GM18526 (cell line): ENCODE results near the gene RNPS1.

Source experiments
- POLR2A ChIP-seq: IDR thresholded peaks from 3 replicates; pipeline ENCODE4 v1.6.1; 2011; ENCODE audit not compliant: insufficient read length; ENCODE audit errors: extremely low read depth

RNPS1 gene

DNA sequence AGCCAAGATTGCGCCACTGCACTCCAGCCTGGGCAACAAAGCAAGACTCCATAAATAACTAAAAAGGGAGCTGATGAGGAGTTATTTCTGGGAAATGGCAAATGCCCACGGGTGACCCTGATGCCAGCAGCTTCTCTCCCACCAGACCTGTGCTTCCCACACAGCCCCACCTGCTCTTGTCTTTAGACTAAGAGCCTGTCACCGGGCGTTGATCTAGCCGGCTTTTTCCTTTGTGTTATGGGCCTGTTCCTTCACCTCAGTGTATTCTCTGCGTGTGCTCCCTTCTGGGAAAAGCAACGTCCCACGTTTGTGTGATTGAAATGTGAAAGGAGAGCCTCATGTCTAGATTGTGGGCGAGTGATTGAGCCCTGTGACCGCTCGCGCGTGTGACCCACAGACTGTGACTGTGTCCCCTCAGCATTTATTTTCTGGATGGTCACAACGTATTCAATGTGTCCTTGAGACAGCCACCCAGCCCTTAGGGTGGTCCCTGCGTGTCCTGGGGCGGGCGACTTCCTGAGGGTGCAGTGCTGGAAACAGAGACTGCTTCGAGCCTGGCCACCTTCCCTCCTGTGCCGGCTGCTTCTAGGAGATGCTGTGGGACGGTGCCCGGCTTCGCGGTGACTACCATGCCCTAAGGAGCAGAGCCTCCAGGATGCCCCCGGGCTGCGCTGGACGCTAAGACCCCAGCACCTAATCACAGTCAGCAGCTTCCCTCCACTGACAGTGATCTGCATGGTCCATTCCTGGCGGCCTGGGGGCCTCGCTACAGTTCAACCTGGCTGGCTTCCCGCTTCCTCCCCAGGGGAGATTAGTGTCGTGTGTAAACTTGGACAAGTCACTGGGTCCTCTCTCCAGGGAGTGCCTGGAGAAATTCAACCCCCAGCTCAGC lies 7.8 kb upstream of the RNPS1 start:
- TF ChIP-seq POLR2A, result no peak

DNA sequence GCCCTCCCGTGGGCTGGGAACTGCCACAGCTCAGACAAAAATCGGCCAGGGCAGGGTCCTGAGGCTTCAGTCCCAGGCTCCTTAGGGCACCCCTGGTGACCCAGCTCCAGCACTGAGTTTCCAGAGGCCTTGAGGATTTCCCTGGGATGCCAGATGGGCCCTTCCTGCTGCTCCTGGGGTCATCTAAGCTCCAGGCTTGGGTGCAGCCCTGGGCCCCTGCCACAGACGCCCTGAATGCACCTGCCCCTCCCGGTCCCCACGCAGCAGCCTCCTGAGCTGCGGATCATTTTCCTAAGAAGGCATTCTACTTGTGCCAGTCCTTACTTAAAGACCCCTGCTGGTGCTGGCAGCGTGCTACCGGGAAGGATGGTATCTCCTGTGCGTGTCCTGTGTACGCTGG lies 6.0 kb upstream of the RNPS1 start:
- no peak for TF ChIP-seq POLR2A

DNA sequence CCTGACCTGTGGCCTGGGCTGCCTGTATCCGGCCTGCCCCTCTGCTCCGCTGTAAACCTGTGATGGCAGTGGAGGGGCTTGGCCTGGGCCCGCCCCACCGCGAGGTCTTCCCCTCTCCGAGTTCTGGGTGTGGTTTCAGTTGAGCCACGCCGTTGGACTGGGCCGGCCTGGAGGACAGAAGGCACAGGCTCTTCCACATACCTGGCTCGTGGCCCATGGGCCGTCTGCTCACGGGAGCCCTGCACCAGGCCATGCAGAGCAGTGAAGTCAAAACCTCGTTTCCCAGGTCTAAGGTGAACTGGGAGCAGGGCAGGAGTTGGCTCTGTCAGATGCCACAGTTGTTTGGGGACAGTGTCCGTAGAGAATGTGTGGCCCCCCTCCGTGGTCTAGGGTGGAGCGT lies 5.6 kb upstream of the RNPS1 start:
- TF ChIP-seq POLR2A, result no peak

DNA sequence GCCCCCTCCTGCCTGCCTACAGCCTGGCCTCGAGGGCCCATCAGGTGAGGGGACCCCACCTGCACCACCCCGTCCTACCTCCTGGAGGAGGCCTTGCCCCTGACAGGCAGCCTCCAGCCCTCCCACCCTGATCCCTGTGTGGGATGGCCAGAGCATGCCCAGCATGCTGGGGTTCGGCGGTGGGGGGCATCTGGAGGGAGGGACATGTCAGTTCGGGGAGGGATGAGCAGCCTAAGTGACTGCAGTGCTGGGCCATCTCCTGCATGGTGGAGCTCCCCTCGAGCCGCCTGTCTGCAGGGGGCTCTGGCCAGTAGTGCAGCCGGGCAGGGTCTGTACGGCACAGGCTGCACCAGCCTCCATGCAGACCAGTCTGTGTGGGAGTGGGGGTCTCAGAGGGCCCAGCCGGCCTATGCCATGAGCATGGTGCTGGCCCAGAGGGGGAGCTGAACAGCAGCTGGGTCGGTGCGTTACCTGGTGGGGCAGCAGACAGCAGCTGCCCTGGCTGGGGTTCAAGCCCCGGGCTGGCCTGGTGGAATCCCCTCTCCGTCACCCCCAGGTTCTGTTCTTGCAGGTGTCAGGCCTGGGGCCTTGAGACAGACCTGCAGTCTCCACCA lies 4.0 kb upstream of the RNPS1 start:
- TF ChIP-seq POLR2A, result no peak

DNA sequence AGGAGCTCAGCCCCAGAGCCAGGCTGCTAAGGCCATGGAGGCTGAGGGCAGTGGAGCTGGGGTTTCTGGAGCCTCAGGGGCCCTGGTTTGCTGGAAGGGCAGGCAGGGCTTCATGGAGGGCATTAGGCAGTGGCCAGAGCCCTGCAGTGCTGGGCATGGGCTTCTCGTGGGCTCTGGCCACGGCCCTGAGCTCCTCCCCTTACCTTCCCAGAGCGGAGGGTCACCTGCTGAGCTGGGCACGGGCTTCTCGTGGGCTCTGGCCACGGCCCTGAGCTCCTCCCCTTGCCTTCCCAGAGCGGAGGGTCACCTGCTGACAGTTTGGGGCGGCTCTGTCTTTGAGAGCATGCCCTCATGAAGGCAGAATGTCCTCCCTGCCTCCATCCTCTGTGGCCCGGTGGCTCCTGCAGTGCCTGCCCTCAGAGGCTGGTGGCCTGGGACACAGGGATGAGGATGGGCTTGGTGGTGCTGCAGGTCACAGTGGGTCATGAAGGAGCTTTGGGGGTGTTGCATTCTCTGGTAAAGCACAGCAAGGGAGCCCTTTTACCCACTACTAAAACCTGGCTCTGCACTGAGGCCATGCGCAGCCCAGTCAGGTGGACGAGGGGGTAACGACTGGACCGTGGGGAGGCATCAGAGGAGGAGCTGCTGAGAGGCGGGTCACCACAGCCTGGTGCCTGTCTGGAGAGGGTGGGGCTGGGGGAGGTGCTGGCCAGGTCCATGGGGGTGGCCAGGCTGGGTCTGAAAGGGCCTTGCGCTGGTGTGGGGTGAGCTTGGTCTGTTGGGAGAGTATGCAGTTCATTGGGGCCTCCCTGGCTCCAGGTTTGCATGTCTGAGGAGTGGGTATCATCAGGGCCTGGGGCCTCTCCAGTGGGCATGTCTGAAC lies 2.9 kb upstream of the RNPS1 start:
- TF ChIP-seq POLR2A, result no peak

DNA sequence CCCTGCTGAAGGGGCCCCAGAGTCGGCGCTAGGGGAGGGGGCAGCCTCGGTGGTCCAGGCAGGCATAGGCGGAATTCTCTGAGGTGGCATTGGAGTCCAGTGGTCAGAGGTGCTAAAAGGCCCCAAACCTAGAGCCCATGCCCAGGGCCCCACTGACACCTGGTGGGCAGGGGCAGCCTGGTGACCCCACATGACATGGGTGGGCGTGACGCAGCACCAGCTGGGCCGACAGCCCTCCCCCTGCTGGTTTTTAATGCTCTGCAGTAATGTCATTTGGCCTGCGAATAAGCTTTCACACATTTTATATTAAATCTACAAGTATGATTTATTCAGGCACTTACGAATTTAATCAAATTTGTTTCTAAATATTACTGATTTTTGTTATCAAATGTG lies 2.1 kb upstream of the RNPS1 start:
- TF ChIP-seq POLR2A, result no peak

DNA sequence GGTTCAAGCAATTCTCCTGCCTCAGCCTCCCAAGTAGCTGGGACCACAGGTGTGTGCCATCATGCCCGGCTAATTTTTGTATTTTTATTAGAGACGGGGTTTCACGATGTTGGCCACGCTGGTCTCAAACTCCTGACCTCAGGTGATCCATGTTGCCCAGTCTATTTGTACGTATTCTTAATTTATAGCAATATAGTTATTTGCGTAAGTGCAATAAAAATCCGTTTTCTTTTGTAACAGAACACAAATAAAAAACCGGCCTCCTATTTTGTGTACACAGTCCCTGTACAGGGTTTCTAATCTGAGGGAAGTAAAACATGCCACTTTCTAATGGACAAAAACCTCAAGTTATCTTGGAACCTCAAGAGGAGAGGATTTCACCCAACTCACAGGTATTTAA lies 7.7 kb downstream of the RNPS1 start:
- TF ChIP-seq POLR2A, result no peak

DNA sequence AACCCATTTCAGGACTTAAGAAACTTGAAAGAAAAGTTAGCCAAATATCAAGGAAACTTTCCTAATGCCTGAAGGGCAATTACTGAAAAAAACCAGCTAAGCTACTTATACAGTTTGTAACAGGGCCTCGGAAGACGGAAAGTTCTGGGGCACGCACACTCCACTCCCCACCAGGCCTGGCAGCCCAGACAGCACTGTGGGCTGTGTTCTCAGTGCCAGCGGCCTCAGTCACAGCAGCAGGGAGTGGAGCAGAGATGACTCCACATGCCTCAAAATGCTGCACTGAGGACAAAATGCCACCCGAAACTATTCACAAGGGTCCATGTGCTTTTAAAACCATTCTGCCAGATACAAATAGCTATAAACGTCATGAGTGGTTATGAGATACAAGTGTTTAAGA lies 10.2 kb downstream of the RNPS1 start:
- no peak for TF ChIP-seq POLR2A

DNA sequence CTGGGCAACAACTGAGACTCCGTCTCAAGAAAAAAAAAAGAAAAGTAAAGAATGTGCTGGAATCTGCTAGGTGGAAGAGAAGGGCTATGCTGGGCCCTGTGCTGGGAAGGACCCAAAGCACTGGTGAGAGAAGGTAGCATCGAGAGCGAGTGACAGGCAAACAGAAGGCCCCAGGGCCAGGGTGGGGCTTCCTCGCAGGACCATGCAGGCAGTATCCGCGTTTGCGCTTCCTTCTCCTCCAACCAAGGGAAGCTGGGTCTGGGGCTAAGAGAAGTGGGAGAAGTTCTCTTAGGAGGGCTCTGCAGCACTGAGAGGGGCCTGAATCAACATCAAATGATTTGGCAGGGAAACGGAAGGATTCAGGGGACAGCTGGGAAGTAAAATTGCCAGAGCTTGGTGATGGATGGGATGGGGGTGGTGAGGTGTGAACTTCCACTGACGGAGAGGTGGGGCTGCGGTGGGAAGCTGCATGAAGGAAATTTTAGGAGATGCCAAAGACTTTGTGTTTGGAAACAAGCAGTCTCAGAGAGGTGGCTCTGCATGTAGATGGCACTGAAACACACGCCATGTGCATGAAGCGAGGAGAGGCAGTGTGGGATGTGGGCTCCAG lies 11.3 kb downstream of the RNPS1 start:
- TF ChIP-seq POLR2A, result no peak

DNA sequence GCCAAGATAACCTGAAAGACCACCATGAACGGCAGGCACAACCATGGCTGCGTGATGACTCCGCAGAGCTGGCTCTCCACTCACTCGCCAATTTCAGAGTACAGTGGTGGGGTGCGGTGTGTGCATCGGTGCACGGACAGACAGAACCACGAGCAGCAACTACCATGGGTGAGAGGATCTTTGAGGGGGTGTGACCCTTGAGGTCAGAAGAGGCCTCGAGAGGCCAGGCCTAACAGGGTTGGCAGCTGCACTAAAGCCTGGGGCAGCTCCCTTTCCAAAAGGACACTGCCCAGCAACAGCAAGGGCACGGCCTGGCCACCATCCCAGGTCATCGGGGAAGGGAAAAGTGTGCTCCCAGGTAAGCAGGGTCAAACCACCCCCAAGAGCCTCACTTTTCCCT lies 14.6 kb downstream of the RNPS1 start:
- TF ChIP-seq POLR2A, result no peak

DNA sequence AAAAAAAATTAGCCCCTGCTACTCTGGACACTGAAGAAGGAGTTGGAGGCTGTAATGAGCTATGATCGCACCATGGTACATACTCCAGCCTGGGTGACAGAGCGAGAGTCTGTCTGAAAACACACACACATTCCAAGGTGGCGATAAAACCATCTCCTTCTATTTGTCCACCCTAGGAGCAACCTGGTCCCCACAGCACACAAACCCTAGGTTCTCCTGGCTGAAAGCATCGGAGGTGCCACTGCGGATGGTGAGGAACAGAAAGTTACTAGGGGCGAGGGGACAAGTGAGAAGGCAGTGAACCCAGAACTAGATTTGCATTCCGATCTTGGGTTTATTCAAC lies 15.1 kb downstream of the RNPS1 start:
- no peak for TF ChIP-seq POLR2A

DNA sequence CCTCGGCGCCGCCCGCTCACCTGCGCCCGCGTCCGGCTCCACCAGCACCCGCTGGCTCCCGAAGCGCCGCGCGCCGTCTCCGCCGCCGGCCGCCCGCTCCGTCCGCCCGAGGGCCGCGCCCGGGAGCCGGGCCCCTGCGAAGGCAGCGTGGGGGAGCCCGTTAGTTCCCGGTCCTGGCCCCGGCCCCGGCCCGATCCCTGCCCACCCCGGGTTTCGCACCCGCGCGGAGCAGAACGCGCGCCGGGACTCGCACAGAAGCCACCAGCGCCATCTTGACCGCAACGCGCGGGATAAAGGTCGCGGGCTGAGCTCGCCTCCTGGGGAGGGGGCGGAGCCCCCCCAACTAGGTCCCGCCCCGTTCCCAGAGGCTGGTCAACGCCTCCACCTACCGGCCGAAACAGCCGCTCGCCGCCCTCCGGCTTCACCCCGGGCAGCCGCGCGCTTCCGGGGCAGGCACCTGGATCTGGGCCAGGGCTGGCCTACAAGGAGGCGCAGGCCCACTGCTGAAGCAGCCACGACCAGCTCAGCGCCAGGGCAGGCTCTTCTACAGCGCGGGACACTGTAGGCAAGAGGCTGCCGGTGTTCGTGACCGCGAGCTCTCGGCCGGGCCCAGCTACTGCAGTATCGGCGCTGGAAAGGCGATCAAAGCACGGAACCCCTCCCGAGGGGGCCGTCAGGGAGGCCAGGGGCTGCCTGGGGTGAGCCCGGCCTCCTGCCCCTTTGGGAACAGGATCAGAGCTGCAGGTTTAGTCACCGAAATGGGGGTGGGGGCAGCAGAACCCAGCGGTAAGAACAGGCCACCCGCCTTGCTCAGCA lies 16.4 kb downstream of the RNPS1 start, which contains the start of gene ECI1:
Gene ECI1 (minus strand): TSS at position 292 of the 816 bp plus-strand sequence. CDS start 21 bp downstream, at position 271.
- TF ChIP-seq POLR2A, result peak; percentile 86

DNA sequence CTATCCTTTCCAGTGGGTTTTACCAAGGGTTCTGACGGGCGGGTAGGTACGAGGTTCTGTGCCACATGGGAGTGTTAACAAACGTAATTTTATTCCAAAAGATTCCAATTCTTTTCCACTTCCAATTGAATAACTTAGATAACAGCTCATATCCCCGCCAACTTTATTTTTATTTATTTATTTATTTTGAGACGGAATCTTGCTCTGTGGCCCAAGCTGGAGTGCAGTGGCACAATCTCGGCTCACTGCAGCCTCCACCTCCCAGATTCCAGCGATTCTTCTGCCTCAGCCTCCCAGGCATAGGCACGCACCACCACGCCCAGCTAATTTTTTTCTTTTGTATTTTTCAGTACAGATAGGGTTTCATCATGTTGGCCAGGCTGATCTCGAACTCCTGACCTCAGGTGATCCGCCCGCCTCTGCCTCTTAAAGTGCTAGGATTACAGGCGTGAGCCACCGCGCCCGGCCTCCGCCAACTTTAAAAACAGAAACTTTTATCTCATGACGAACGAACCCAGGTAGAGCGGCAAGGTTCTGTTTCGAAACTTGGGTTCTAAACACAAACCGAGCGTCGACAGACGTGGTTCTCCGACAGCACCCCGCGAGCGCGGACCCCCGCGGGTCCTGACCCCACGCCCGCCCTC lies 17.2 kb downstream of the RNPS1 start:
- no peak for TF ChIP-seq POLR2A

DNA sequence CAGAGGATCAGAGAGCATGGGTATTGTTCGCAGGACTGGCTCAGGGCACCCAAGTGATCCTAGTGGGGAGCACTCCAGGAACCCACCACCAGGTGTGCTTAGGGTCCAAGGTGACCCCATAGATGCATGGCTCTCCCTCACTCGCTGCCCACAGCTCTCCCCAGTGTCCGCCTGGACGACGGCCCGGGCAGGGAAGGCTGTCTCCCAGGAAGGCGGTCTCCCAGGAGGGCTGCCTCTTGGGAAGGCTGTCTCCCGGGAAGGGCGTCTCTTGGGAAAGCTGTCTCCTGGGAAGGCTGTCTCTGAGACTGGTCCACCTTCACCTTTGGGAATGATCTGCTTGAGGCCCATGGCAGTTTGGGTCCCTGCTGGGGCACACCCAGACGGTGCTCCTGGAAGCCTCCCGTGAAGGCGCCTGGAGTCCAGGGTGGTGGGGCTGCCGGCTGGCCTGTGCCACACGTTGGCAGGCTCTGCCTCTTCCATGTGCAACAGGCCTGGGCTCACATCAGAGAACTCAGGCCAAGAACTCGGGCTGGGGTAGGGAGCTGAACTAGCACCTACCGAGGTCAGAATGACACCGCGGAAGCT lies 21.5 kb downstream of the RNPS1 start:
- TF ChIP-seq POLR2A, result no peak
